Aorta (tissue), 5 donors: ENCODE data around the gene LAD1. TPM values are rescaled to one million over a fixed set of nuclear protein-coding genes. Genes with fewer than 3 reads are reported as not detected.

Experiments
- ATAC-seq: fragments of 200-7000 bp; cut with Tn5 transposase; one replicate; pipeline ENCODE4 v1.9.1; 2022; ENCODE audit warnings: moderate library complexity; ENCODE audit not compliant: low FRiP score
- DNase-seq, 2 donors: peaks; one replicate each; pipeline ENCODE4 v3.0.0-alpha.2; 2020
- H3K27ac ChIP-seq, 2 donors: one replicate each; pipeline ENCODE4 v1.5.1; 2013; ENCODE audit warnings: low read length in 2 of 2, mild to moderate bottlenecking in 2 of 2, moderate library complexity in 2 of 2, control low read depth in 1 of 2, inconsistent platforms in 1 of 2, low read depth in 1 of 2
- H3K27me3 ChIP-seq, 2 donors: one replicate each; pipeline ENCODE4 v1.6.1; 2013; ENCODE audit warnings: control low read depth in 1 of 2, low read length in 1 of 2, mild to moderate bottlenecking in 1 of 2, moderate library complexity in 1 of 2; ENCODE audit not compliant: insufficient read depth in 2 of 2, control insufficient read depth in 1 of 2
- H3K36me3 ChIP-seq, 2 donors: one replicate each; pipeline ENCODE4 v1.6.1; 2013; ENCODE audit warnings: control low read depth in 1 of 2, low read length in 1 of 2, mild to moderate bottlenecking in 1 of 2; ENCODE audit not compliant: insufficient read depth in 2 of 2, control insufficient read depth in 1 of 2
- H3K4me1 ChIP-seq, 2 donors: one replicate each; pipeline ENCODE4 v1.6.1; 2013; ENCODE audit warnings: low read length in 2 of 2, control low read depth in 1 of 2, mild to moderate bottlenecking in 1 of 2, moderate library complexity in 1 of 2; ENCODE audit not compliant: insufficient read depth in 2 of 2, control insufficient read depth in 1 of 2
- H3K4me3 ChIP-seq, 2 donors: one replicate each; pipeline ENCODE4 v1.5.1; 2013; ENCODE audit warnings: low read length in 2 of 2, control low read depth in 1 of 2, mild to moderate bottlenecking in 1 of 2
- H3K9me3 ChIP-seq: one replicate; pipeline ENCODE4 v1.6.1; 2013; ENCODE audit warnings: mild to moderate bottlenecking, low read length; ENCODE audit not compliant: control insufficient read depth
- WGBS, 2 donors: extraction: QIAGEN DNeasy Blood & Tissue Kit; methylation state at CpG; one replicate each; pipeline ENCODE4 v1.1.7; 2013; 5-methylcytosine and 5-hydroxymethylcytosine counted together
- intact Hi-C, 2 donors: fragments of 100-400 bp; cut with DNase I; formaldehyde crosslinking; loops; one replicate each; pipeline versions ENCODE4 v1.14.2 to v1.15.0; 2022
- polyA plus RNA-seq, 2 donors: library from polyadenylated mRNA; stranded (reverse); fragments of 200-250 nt; gene quantifications; one replicate each; pipeline ENCODE4 v1.2.3, GENCODE V29; 2013
- total RNA-seq, 2 donors: library from RNA; stranded (reverse); fragmentation: NEBNext Ultra II Directional; extraction: Animal tissue kit (Norgen Biotek cat#: 25700); gene quantifications; one replicate each; pipeline ENCODE4 v1.2.1, GENCODE V29; 2021
- donor health status: healthy with polysubstance abuse.
- donor health status: Bipolar disorder and iron deficiency.
- donor health status: DM: no; HTN: no; CAD: no.
- donor health status: DM: no; HTN: no; CAD: no.
- donor health status: DM: yes; HTN: yes; CAD: no.

The LAD1 gene
- total and polyA plus RNA-seq, 4 donors = 0.71 to 33.8 (median 0.82) TPM; not detected in 1

DNA sequence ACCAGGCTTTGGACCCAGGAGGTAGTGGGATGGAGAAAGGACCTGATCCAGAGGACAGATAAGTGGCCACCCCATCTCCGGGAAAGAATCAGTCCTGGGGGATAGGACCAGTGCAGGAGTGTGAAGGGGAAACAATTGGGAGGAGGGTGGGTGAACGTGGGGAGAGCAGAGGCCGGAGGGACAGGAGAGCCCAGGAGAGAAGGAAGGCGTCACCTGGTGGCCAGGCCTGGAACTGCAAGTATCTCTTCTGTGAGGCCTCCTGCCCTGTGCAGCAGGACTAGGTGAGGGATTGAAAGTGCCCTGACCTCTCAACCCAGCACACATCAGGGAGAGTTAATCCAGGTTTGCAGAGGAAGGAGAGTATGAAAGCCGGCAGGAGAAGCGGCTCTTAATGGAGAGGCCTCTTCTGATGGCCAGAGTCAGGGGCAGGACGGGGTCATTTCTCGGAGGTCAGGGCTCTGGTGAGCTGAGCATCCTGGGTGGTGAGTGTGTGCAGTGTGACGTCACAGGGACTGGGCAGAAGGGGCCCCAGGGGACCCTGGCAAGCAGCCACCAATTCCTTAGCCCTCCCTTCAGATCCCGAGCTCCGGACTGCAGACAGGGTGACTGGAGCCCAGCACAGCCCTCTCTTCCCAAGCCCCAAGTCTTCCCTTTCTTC, 9.2 kb upstream of the LAD1 start:
- WGBS, 2 donors = 40 to 46% methylated on average over 11 of the region's 11 CpGs
- no peak overlapping the region for H3K4me3 ChIP-seq
- peak; percentile 55 for ATAC-seq
- no peaks in the 10 kb centered on the region for H3K4me1 ChIP-seq
- no peaks in the 10 kb centered on the region for H3K9me3 ChIP-seq
- no peak overlapping the region for H3K27ac ChIP-seq
- no peaks in the 10 kb centered on the region for H3K27me3 ChIP-seq
- DNase-seq = peak; percentile 83 to 92
- H3K36me3 ChIP-seq = no peaks in the 10 kb centered on the region
- intact Hi-C loops = loop anchor here in 1 of 2 donors (10.0 kb wide), 1 partner anchor 154 kb away; no protein-coding TSS in a partner anchor

DNA sequence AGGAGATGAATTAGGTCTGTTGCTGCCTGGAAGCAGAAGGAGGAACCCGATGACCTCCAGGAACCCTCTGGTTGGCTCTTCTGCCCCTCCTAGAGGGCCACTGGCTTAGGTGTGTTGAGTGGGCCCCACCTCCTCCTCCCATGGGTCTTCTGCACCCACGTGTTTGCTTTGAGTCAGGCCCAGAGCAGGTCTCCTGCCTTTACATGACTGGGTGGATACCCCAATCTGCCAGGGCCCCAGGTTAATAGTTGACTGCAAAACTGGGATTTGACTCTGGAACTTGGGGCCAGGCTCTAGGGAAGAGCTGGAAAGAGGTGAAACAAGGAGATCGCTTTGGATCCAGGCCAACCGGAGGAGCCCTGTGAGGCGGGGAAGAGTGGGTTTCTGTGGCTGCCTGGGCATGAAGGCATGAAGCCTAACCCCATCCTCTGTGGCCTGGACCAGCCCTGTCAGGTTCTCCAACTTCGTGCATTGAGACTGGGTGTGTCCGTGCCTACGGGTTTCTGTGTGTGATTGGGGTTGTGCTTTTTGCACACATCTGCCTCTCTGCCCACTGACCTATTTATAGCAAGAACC, 7.8 kb upstream of the LAD1 start:
- WGBS, 2 donors = 88 to 95% methylated on average over 8 of the region's 8 CpGs
- H3K27me3 ChIP-seq = no peaks in the 10 kb centered on the region
- no peak overlapping the region for H3K4me3 ChIP-seq
- H3K4me1 ChIP-seq = no peaks in the 10 kb centered on the region
- no peaks in the 10 kb centered on the region for H3K9me3 ChIP-seq
- intact Hi-C loops = loop anchor here in 1 of 2 donors (10.0 kb wide), 1 partner anchor 152 kb away; no protein-coding TSS in a partner anchor
- H3K27ac ChIP-seq = no peak overlapping the region
- no peaks in the 10 kb centered on the region for H3K36me3 ChIP-seq
- no peak for DNase-seq
- no peak for ATAC-seq

DNA sequence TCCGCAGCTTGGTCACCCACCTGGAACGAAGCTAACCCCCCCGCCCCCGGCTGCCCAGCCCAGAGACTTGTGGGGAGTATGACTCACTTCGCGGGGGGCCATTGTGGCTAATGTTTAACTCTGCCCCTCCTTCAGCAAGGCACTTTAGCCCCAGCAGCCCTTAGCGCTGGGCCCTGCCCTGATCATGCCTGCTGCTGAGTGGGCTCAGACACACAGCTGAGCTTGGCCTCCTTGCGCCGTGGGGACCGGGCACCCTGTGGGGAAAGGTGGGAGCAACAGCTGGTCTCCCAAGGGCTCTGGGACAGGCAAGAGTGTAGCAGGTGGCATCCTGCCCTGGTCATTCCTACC, 6.3 kb upstream of the LAD1 start:
- no peaks in the 10 kb centered on the region for H3K36me3 ChIP-seq
- DNase-seq (no peak), ATAC-seq (no peak)
- no peak overlapping the region for H3K4me3 ChIP-seq
- H3K4me1 ChIP-seq = no peaks in the 10 kb centered on the region
- no peaks in the 10 kb centered on the region for H3K27me3 ChIP-seq
- intact Hi-C loops = loop anchor here in 1 of 2 donors (10.0 kb wide), 1 partner anchor 151 kb away; no protein-coding TSS in a partner anchor
- no peak overlapping the region for H3K27ac ChIP-seq
- H3K9me3 ChIP-seq = no peaks in the 10 kb centered on the region
- 87 to 89% methylated on average over 10 of the region's 10 CpGs for WGBS, 2 donors

DNA sequence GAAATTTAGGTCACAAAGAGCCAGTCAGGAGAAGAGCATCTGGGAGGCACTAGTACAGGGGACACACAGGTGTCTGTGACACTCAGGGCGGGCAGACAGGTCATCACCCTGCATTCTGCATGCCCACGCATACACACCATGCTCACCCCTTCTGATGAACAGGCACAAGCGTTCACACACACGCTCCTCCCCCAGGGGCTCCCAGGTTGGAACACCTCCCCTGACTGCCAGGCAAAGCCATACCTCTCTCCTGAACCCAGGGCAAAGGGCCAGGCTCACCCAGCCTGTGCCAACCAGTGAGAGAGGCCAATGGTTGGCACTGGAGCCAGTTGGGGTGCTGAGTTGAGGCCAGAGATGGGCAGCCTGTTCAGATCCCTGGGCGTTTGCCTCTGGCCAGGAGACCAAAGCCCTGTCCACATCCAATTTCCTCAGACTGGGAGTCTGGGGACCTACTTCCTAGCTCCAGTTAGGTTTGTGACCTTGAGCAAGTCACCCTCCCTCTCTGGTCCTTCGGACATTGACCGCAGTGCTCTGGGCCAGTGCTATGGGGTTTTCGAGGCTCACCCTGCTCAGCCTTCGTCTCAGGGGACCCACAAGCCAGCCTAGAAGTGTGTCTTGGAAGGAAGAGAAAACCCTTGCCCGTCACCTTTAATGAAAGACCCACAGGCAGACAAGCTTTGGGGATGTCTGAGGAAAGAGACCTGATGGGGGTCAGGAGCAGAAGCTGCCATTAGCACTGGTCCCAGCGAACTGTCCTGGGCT, 5.8 kb upstream of the LAD1 start:
- no peaks in the 10 kb centered on the region for H3K9me3 ChIP-seq
- ATAC-seq = no peak
- no peaks in the 10 kb centered on the region for H3K4me1 ChIP-seq
- 87 to 90% methylated on average over 11 of the region's 11 CpGs for WGBS, 2 donors
- no peaks in the 10 kb centered on the region for H3K27me3 ChIP-seq
- H3K27ac ChIP-seq = no peak overlapping the region
- intact Hi-C loops = loop anchor here in 1 of 2 donors (10.0 kb wide), 1 partner anchor 150 kb away; no protein-coding TSS in a partner anchor
- DNase-seq = no peak
- no peaks in the 10 kb centered on the region for H3K36me3 ChIP-seq
- H3K4me3 ChIP-seq = no peak overlapping the region

GRCh38 chr1:201404055-201404454, 4.9 kb upstream of the LAD1 start:
- H3K27ac ChIP-seq = no peak overlapping the region

DNA sequence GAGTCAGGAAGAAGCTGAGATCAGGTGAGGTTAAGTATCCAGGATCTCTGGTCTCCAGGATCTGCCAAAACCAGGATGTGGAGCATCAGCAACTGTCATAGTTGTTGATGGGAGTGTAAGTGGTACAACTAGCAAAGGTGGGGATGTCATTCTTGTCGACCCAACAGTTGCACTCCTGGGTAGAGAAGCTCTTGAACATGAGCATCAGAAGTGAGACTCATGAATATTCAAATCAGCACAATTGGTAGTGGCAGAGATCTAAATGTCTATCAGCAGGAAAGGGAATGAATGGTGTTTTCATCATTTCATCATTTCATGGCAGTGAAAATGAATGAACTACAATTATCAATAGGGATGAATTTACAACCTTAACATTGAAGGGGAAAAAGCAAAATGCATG, 4.2 kb upstream of the LAD1 start:
- DNase-seq (no peak), ATAC-seq (no peak)
- Histone ChIP-seq H3K9me3 (no peaks in the 10 kb centered on the region), H3K27me3 (no peaks in the 10 kb centered on the region), H3K27ac (no peak overlapping the region), H3K4me3 (no peak overlapping the region), H3K36me3 (no peaks in the 10 kb centered on the region), H3K4me1 (no peaks in the 10 kb centered on the region)
- intact Hi-C loops = loop anchor here in 1 of 2 donors (10.0 kb wide), 1 partner anchor 149 kb away; no protein-coding TSS in a partner anchor
- WGBS, 2 donors = 74 to 79% methylated on average over 1 of the region's 1 CpG

More at GRCh38 chr1:201404055-201404454, 4.9 kb upstream of the LAD1 start:
- Histone ChIP-seq H3K27me3 (no peaks in the 10 kb centered on the region), H3K36me3 (no peaks in the 10 kb centered on the region), H3K9me3 (no peaks in the 10 kb centered on the region), H3K4me1 (no peaks in the 10 kb centered on the region), H3K4me3 (no peak overlapping the region)
- intact Hi-C loops = loop anchor here in 1 of 2 donors (10.0 kb wide), 1 partner anchor 149 kb away; no protein-coding TSS in a partner anchor
- DNase-seq = no peak
- WGBS, 2 donors = 73 to 75% methylated on average over 7 of the region's 7 CpGs
- no peak for ATAC-seq

GRCh38 chr1:201401700-201402099, 2.6 kb upstream of the LAD1 start:
- no peaks in the 10 kb centered on the region for H3K36me3 ChIP-seq
- WGBS, 2 donors = 64 to 73% methylated on average over 2 of the region's 2 CpGs
- H3K9me3 ChIP-seq = no peaks in the 10 kb centered on the region
- no peaks in the 10 kb centered on the region for H3K27me3 ChIP-seq
- no peaks in the 10 kb centered on the region for H3K4me1 ChIP-seq
- H3K4me3 ChIP-seq = no peak overlapping the region
- intact Hi-C loops = loop anchor here in 1 of 2 donors (10.0 kb wide), 1 partner anchor 147 kb away; no protein-coding TSS in a partner anchor
- no peak overlapping the region for H3K27ac ChIP-seq
- ATAC-seq (no peak), DNase-seq (no peak)

DNA sequence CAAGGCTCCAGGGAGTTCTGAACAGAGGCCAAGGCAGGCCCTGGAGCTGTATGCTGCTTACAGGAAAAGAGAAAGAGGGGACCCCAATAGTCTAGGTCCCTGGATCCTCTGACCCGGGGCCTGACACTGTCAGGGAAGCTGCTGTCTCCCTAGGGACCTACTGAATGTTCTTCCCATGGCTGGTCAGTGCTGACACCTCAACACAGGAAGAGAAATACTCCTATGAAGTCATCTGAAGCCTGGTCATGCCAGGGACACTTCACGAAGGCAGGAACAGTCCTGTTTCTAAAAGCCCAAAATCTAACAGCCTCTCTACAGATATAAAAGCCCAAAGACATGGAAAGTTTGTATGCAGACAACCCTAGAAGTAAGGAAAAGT, 1.7 kb upstream of the LAD1 start:
- Histone ChIP-seq H3K36me3 (no peaks in the 10 kb centered on the region), H3K27me3 (no peaks in the 10 kb centered on the region), H3K27ac (no peak overlapping the region), H3K9me3 (no peaks in the 10 kb centered on the region), H3K4me3 (no peak overlapping the region), H3K4me1 (no peaks in the 10 kb centered on the region)
- DNase-seq = no peak
- intact Hi-C loops = loop anchor here in 1 of 2 donors (10.0 kb wide), 1 partner anchor 146 kb away; no protein-coding TSS in a partner anchor
- WGBS, 2 donors = 79 to 89% methylated on average over 2 of the region's 2 CpGs
- ATAC-seq = no peak
